Breast epithelium (tissue), 3 donors: ENCODE results near the gene ADAMTSL5.

Experiments
- CTCF ChIP-seq, 3 donors: fragments of 450-650 bp; IDR thresholded peaks; one replicate each; pipeline ENCODE4 v1.5.1; 2016 to 2017; ENCODE audit warnings: antibody characterized with exemption in 3 of 3, mild to moderate bottlenecking in 3 of 3, moderate library complexity in 3 of 3
- POLR2A ChIP-seq: fragments of 450-650 bp; IDR thresholded peaks from one replicate; pipeline ENCODE4 v1.6.1; 2016; ENCODE audit warnings: antibody characterized with exemption, mild to moderate bottlenecking, moderate library complexity
- POLR2AphosphoS5 ChIP-seq, 3 donors: sonication (generic); formaldehyde crosslinking; IDR thresholded peaks; one replicate each; pipeline ENCODE4 v1.6.1; 2017; ENCODE audit warnings: antibody characterized with exemption in 3 of 3

DNA sequence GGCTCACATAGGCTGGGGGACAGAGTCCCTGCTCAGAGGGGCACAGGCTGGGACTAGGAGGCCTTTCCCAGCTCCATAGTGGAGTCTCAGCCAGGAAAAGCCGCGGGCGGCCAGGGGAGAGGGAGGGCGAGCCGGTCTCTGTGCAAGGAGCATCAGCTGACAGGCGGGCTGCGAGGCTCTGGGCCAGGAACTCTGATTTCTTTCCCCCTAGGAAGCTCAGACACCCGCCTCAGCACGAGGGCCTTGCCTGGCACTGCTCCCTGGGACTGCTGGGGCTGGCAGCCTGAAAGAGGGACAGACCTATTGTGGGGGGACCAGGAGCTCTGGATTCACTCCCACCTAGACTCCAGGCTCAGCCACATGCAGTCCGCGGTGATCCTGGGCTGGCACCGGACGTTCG is 8.8 kb upstream of the ADAMTSL5 start:
- TF ChIP-seq POLR2A (no peak), CTCF (IDR thresholded peaks at IDR 0.05) (no peak), POLR2AphosphoS5 (IDR thresholded peaks at IDR 0.05) (no peak)
